ENCODE results near the gene SCEL. TPM values are rescaled to one million over a fixed set of nuclear protein-coding genes. Genes with fewer than 3 reads are reported as not detected.
"Not testable (repeated sequence)": the region's sequence is repeated elsewhere in the genome, so short reads cannot be mapped to it uniquely, and the experiment has no call there.

The SCEL gene
- total and polyA plus RNA-seq, 2 donors (not counting 3 experiments of a cell fraction or from before 2014, with no cell fraction given), result not detected

GRCh38 chr13:77653301-77653700 is 117.8 kb downstream of the SCEL start:
- intact Hi-C loops (cut with micrococcal nuclease) (no loop called here), dilution Hi-C loops (cut with MboI; ENCODE audit: extremely low pct_ligation_motif_present, low sequenced_read_pairs) (no loop called here)
- Histone ChIP-seq H3K4me3 (replicated peaks in 1 of 3; ENCODE audit: insufficient read depth in 1 of 3, low read depth in 1 of 3, low read length in 3 of 3) (no peak overlapping the region), H3K9ac (replicated peaks; ENCODE audit: extremely low read depth, insufficient read depth, low read length) (no peak overlapping the region), H3K4me2 (ENCODE audit: insufficient read depth, low read length) (no peak overlapping the region), H3K27ac (ENCODE audit: insufficient read depth, low read depth, low read length) (no peak overlapping the region), H3K79me2 (ENCODE audit: control insufficient read depth, insufficient read depth, low read length) (no peaks in the 10 kb centered on the region), H3K36me3 (ENCODE audit: control insufficient read depth in 2 of 2, extremely low read depth in 1 of 2, insufficient read depth in 2 of 2, low read length in 2 of 2) (no peaks in the 10 kb centered on the region), H3K27me3 (ENCODE audit: control insufficient read depth in 2 of 2, insufficient read depth in 2 of 2, low read length in 2 of 2) (no peaks in the 10 kb centered on the region), H2AFZ (ENCODE audit: low read depth, low read length) (no peak overlapping the region), H3K4me1 (ENCODE audit: control insufficient read depth, extremely low read depth, insufficient read depth, low read length) (no peaks in the 10 kb centered on the region), H4K20me1 (replicated peaks; ENCODE audit: control insufficient read depth, extremely low read depth, insufficient read depth, low read length) (no peaks in the 10 kb centered on the region), H3K9me3 (replicated peaks; ENCODE audit: control insufficient read depth, insufficient read depth, low read length) (no peaks in the 10 kb centered on the region), H3K9me1 (replicated peaks; ENCODE audit: control insufficient read depth, extremely low read depth, insufficient read depth, low read length) (no peaks in the 10 kb centered on the region)
- POLR2A ChIA-PET, result no interaction called here
- no peak for TF ChIP-seq POLR2AphosphoS5 (IDR thresholded peaks at IDR 0.05; ENCODE audit: insufficient read depth, low read depth, low read length)
- TF ChIP-seq MYC (IDR thresholded peaks at IDR 0.05; ENCODE audit: low read depth, low read length), result no peak
- TF ChIP-seq EZH2 (IDR thresholded peaks at IDR 0.05; ENCODE audit: borderline replicate concordance, low read depth, low read length, severe bottlenecking), result no peak
- TF ChIP-seq JUN (IDR thresholded peaks at IDR 0.05; ENCODE audit: borderline replicate concordance, insufficient read depth, insufficient read length, low read depth), result no peak
- no peak for TF ChIP-seq GATA2 (IDR thresholded peaks at IDR 0.05; ENCODE audit: insufficient read depth, insufficient read length, low read depth, low read length)
- TF ChIP-seq POLR2A (IDR thresholded peaks at IDR 0.05; ENCODE audit: low read depth, low read length), result no peak
- no peak for TF ChIP-seq CTCF (IDR thresholded peaks at IDR 0.05; ENCODE audit: extremely low read depth in 1 of 2, insufficient read depth in 1 of 2, low read depth in 1 of 2, low read length in 2 of 2)
- TF ChIP-seq, protein P1, sequence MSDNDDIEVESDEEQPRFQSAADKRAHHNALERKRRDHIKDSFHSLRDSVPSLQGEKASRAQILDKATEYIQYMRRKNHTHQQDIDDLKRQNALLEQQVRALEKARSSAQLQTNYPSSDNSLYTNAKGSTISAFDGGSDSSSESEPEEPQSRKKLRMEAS (IDR thresholded peaks at IDR 0.05; ENCODE audit: insufficient read depth, insufficient read length), result no peak
- no peak for TF ChIP-seq FOS (IDR thresholded peaks at IDR 0.05; ENCODE audit: borderline replicate concordance, insufficient read depth, low read length)
- BruUV-seq (replicated peaks), result no TSS peak
- no peak for FAIRE-seq
- DNase-seq (ENCODE audit: low read depth, low spot score), result no peak
- CTCF ChIA-PET, result no interaction called here

- dilution Hi-C loops (cut with MboI; ENCODE audit: extremely low pct_ligation_motif_present, low sequenced_read_pairs); intact Hi-C loops (cut with micrococcal nuclease); H3K36me3 ChIP-seq (ENCODE audit: control insufficient read depth in 2 of 2, extremely low read depth in 1 of 2, insufficient read depth in 2 of 2, low read length in 2 of 2); DNase-seq (ENCODE audit: low read depth, low spot score); H3K9me1 ChIP-seq (replicated peaks; ENCODE audit: control insufficient read depth, extremely low read depth, insufficient read depth, low read length); CTCF ChIA-PET; H3K27me3 ChIP-seq (ENCODE audit: control insufficient read depth in 2 of 2, insufficient read depth in 2 of 2, low read length in 2 of 2); POLR2A ChIA-PET; H3K27ac ChIP-seq (ENCODE audit: insufficient read depth, low read depth, low read length); H2AFZ ChIP-seq (ENCODE audit: low read depth, low read length); H3K9ac ChIP-seq (replicated peaks; ENCODE audit: extremely low read depth, insufficient read depth, low read length); H4K20me1 ChIP-seq (replicated peaks; ENCODE audit: control insufficient read depth, extremely low read depth, insufficient read depth, low read length); H3K4me3 ChIP-seq (replicated peaks in 1 of 3; ENCODE audit: insufficient read depth in 1 of 3, low read depth in 1 of 3, low read length in 3 of 3); H3K79me2 ChIP-seq (ENCODE audit: control insufficient read depth, insufficient read depth, low read length); FAIRE-seq; H3K4me1 ChIP-seq (ENCODE audit: control insufficient read depth, extremely low read depth, insufficient read depth, low read length); BruUV-seq (replicated peaks); H3K9me3 ChIP-seq (replicated peaks; ENCODE audit: control insufficient read depth, insufficient read depth, low read length); H3K4me2 ChIP-seq (ENCODE audit: insufficient read depth, low read length): not testable (repeated sequence)
These were observed 124.5 kb downstream of the SCEL start for GRCh38 chr13:77660016-77660415.

Measured in endothelial cell of umbilical vein (primary cell).